ENCODE data around the gene MCM3AP.
A peak's percentile ranks its signal among the peaks of the same experiment; 100 is the strongest.
"Not testable (repeated sequence)": the region's sequence is repeated elsewhere in the genome, so short reads cannot be mapped to it uniquely, and the experiment has no call there.

Gene MCM3AP

DNA sequence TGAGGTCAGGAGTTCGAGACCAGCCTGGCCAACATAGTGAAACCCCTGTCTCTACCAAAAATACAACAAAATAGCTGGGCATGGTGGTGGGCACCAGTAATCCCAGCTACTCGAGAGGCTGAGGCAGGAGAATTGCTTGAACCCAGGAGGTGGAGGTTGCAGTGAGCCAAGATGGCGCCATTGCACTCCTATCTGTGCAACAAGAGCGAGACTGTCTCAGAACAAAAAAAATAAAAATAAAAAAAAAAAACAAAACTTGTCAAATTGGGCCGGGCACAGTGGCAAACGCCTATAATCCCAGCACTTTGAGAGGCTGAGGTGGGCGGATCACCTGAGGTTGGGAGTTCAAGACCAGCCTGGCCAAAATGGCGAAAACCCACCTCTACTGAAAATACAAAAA, 24.8 kb upstream of the MCM3AP start:
- DNase-seq = not testable (repeated sequence)

DNA sequence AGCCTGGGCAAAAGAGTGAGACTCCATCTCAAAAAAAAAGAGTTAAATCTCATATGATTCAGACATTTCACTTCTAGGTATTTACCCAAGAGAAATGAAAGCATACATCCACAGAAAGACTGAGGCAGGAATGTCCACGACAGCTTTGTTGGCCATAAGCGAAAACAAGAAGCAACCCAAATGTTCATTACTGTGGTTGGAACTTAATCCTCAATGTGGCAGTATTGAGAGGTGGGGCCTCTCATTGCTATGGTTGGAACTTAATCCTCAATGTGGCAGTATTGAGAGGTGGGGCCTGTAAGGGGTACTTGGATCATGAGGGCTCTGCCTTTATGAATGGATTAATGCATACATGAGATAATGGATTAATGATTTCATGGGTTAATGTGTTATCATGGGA, 23.0 kb upstream of the MCM3AP start:
- no peak for DNase-seq

GRCh38 chr21:46307625-46308024, 22.2 kb upstream of the MCM3AP start:
- DNase-seq = no peak

DNA sequence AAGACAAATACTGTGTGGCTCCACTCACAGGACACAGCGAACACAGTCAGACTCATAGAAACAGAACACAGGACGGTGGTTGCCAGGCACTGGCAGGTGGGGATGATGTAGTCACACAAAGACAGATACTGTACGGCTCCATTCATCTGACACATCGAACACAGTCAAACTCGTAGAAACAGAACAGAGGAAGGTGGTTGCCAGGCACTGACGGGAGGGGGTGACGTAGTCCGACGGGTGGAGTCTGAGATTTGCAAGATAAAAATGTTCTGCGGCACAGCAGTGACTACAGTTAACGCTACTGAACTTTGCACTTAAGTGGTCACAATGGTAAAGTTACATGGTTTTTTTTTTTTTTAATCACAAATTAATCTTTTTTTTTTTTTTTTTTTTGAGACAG, 19.5 kb upstream of the MCM3AP start:
- no peak for DNase-seq

GRCh38 chr21:46304437-46304836, 19.0 kb upstream of the MCM3AP start:
- DNase-seq = no peak

DNA sequence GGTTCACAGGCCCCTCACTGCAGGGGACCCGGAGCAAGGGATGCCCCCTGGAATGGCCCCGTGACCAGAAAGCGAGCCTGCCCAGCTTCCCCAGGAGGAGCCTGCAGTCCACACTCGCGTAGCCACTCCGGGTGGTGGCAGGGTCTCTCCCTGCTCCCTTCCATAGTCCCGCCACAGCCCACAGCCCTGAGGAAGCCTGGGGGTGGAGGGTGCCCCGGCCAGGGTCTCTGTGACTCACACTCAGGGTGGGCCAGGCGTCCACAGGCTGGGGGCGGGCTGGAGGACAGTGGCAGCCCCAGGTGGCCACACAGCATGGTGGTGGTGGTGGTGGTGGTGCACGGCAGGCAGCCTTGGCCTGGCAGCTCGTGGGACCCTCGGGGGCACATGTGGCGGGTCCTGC, 16.3 kb upstream of the MCM3AP start:
- DNase-seq = no peak

GRCh38 chr21:46299167-46299566, 13.8 kb upstream of the MCM3AP start:
- no peak for DNase-seq

GRCh38 chr21:46297338-46298271, 12.2 kb upstream of the MCM3AP start:
- DNase-seq = no peak

DNA sequence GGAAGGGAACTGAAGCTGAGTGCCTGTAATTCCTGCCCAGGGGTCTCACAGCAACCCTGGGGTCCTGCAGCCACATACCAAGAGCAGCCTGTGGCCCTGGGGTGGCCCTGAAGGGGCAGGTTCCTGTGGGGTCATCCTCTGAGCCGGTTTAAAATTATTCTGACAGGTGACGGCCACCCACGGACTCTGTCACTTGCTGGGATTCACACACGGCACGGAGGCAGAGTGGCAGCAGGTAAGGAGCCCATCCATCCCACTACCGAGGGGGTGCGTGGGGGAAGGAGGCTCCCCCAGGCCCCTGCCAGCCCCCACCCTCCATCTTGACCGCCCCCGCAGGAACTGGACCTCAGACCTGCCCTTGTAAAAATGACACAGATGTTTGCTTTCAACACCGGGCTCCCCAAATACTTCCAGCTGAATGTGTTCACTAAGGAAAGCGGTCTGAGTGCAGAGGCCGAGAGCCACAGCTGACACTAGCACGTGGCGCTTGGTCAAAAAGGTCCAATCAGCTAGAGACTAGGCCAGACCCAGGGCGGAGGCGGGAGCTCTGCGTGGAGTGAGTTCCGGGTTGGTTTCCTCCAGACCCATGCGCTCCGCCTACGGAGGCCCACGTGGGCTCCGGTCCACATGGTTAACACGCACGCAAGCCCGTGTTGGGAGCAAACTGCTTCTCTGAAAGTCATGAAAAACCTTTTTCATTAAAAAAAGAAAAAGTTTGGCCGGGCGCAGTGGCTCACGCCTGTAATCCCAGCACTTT, 10.8 kb upstream of the MCM3AP start:
- DNase-seq = peak; percentile 89 to 96

DNA sequence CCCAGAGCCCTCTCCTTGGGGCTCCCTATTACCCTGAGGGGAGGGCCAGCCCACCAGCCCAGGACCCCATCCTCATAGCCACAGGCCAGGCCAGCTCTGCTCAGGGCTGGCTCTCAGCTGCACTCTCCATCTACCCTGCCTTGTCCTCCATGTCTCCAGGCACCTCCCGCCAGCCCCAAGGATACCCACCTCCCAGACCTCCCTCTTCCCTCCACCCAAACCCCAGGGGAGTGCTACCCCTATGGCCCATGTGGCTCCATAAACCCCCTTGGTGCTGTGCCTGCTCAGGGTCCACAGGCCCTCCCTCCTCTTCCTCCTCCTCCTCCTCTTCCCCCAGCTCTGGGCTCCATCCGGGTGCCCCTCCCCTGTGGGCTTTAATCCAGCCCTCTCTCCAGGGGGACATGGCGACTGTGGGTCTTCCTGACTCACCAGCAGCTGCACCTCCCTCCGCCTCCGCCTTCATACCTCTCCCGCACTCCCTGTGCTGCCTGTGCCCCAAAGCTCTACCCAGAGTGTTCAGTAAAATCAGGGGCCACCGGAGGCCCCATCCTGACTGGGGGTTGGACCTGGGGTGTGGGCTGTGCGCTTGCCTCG, 9.9 kb upstream of the MCM3AP start:
- no peak for DNase-seq

- DNase-seq = peak; percentile 70 to 84
Observed at GRCh38 chr21:46294647-46295176, 9.3 kb upstream of the MCM3AP start.

DNA sequence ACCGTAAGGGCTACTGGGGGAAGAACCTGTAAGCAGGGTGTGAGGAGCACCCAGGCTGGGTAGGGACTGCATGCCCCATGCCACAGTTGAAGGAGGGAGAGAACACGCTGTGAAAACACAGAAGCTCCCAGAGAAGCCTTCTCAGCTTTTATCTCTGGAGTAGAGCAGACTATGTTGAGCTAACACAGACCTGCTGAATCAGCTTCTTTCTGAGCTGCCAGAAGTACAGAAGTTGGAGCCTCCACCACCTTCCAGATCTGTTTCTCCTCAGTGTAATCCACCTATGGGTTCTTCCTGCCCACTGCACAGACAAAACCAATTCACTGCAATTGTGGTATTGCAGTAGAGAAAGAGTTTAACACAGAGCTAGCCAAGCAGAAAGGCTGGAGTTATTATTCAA, 6.2 kb upstream of the MCM3AP start:
- DNase-seq = no peak

GRCh38 chr21:46289655-46290179, 4.3 kb upstream of the MCM3AP start:
- no peak for DNase-seq

DNA sequence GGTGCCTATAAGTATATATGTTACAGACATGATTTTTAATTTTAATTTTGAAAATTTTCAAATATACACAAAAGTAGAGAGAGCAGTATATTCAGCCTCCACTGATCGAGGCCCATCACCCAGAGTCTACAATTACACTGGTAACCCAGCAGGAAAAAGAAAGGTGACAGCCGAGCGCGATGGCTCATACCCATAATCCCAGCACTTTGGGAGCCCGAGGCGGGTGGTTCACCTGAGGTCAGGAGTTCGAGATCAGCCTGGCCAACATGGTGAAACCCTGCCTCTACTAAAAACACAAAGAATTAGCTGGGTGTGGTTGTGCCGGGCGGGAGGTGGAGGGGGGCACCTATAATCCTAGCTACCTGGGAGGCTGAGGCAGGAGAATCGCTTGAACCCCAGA, 2.1 kb upstream of the MCM3AP start:
- no peak for DNase-seq

GRCh38 chr21:46286648-46287002, 1.2 kb upstream of the MCM3AP start:
- DNase-seq = peak; percentile 71 to 73

DNA sequence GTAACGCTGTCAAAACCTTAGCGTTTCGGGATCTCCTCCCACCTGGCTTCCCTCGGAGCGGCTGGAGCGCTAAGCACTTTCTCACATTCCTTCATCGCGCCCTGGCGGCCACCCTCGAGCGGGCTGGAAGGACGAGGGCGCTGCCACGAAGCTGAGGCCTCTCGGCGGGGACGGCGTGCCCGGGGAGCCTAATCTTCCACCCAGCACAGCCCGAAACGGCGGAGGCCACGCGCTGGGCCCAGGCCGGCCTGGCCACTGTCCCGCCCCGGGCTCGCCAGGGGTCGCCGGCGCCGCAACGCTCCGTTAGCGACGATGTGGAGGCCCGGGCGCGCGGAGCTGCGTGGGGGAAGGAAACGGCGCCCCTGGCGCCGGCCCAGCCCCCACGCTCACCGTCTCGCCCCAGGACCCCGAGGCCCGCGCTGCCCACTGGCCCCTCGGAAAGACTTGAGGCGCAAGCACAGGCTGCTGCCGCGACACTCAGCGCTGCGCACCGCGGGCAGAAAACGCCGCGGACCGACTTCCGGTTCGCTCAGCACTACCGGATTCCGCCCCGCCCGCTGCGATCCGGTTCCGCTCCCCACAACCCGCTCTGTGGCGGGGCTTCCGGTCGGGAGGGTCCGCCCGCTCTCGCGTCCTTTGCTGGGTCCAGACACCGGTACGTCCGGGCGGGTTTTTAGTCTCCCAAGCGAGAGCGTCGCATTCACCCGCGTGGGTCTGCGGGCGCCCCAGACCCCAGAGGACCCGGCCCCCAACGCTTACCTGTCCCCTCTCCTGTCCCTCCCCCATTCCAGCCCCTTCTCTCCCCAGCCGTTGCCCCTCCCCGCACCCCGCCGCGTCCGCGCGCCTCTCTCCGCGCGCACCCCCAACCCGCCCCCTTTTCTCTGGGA, 593 bp upstream of the MCM3AP start, which contains the start of gene YBEY:
YBEY (plus strand) TSS at position 582 of the 887 bp plus-strand sequence. CDS start 572 bp downstream, outside the sequence.
- peak; percentile 90 to 94 for DNase-seq

GRCh38 chr21:46284733-46285132, 678 bp downstream of the MCM3AP start:
- peak; percentile 14 to 54 for DNase-seq

GRCh38 chr21:46284077-46284644, 1.2 kb downstream of the MCM3AP start:
- peak; percentile 9 to 29 for DNase-seq

- DNase-seq = no peak
Observed at GRCh38 chr21:46274797-46275390, 10.5 kb downstream of the MCM3AP start.

- no peak for DNase-seq
Observed at GRCh38 chr21:46273341-46273740, 12.1 kb downstream of the MCM3AP start.

- DNase-seq = no peak
Observed at GRCh38 chr21:46269466-46269865, 15.9 kb downstream of the MCM3AP start.

Data from inflammatory macrophage (primary cell).